HUDEP-2 (cell line): ENCODE results near the gene C10orf95.
"Not testable (repeated sequence)": the region's sequence is repeated elsewhere in the genome, so short reads cannot be mapped to it uniquely, and the experiment has no call there.

ENCODE experiments used
- DNase-seq, 76 experiments: peaks; one replicate each; lab custom pipeline; 2025; ENCODE audit not compliant: unreplicated experiment in 76 of 76; lab: John Stamatoyannopoulos, UW

C10orf95 gene, protein sequence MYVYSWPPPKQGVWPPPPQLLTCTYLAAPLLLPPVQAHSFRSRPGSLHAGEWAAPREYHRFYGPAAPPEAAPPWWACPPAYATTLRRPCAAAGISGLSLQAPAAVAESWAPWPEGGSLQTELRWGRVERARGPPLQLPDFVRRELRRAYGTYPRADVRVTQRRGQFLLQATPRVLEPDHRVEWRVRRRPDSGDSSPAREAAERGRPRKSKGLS

GRCh38 chr10:102451105-102451969 is at the start of gene C10orf95:
TSS of gene C10orf95 (minus strand) at chr10:102451543. CDS start at chr10:102451093, 450 bp downstream.
- DNase-seq, result no peak

DNA sequence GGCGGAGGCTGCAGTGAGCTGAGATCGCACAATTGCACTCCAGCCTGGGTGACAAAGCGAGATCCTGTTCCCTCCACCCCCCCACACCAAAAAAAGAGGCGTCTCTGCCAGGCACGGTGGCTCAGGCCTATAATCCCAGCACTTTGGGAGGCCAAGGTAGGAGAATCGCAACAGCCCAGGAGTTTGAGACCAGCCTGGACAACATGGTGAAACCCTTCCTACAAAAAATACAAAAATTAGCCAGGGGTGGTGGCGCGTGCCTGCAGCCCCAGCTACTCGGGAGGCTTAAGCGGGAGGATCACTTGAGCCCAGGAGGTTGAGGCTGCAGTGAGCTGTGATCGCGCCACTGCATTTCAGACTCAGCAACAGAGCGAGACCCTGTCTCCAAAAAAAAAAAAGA is 49.3 kb upstream of the C10orf95 start:
- not testable (repeated sequence) for DNase-seq

GRCh38 chr10:102499356-102499755 is 48.0 kb upstream of the C10orf95 start:
- no peak for DNase-seq

DNA sequence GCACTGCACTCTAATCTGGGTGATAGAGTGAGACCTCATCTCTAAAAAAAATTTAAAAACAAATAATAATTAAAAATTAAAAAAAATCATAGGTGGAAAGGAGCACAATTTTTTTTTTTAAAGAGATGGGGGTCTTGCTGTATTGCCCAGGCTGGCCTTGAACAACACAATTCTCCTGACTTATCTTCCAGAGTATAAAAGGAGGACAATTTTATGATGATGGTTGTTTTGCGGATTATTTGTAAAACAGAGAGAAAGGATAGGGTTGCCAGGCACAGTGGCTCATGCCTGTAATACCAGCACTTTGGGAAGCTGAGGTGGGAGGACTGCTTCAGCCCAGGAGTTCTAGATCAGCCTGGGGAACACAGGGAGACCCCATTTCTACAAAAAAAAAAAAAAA is 46.2 kb upstream of the C10orf95 start:
- no peak for DNase-seq

GRCh38 chr10:102493771-102494170 is 42.4 kb upstream of the C10orf95 start:
- no peak for DNase-seq

- DNase-seq, result peak in 1 of 76 experiments; percentile 8
Observed at GRCh38 chr10:102492983-102493382, 41.6 kb upstream of the C10orf95 start.

GRCh38 chr10:102492344-102492939 is 41.1 kb upstream of the C10orf95 start:
- no peak for DNase-seq

DNA sequence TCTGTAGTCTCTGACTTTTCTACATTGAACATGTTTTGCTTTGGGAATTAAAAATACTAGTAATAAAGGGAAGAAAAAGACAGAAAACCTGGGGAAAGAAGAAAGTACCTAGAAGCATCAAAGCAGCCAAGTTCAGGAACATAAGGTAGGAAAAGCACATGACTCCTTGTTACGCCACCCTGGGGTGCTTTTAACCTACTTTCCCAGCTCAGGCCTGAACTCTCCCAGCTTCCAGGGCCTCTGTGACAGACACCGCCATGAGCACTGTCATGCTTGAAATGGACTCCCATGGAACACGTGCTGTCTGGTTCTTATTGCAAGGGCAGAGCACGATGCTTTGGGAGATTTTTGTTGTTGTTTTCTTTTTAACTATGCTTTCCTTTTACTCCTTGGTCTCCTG is 39.8 kb upstream of the C10orf95 start:
- DNase-seq, result no peak

DNA sequence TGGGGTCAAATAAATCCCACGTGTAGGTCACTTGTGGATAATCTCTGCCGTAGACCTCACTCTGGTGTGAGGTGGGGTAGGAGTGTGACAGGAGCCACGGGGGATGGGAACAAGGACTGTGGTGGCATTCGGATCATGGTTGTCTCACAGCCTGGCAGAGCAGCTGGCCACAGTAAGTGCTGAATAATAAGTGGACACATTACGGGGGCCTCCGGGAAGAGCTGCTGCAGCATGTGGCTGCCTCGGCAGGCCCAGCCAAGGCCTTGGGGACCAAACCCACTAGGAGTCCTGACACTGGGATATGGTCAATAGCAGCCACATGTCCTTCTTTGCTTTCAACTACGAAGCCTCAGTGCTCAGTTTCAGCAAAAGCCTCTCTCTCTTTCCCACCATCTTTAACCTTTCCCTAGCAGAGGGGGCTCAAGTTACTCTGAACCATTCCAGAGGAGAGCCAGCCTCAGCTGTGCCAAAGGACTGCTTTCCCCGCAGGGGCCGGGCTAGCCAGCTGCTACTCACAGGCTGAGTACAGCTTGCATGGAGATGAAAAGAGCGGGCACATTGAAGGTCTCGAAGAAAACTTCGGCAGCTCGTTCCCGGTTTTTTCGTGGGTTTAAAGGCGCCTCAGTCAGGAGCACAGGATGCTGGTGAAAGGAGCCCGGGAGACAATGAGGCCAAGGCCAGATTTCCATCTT is 33.9 kb upstream of the C10orf95 start:
- DNase-seq, result no peak

DNA sequence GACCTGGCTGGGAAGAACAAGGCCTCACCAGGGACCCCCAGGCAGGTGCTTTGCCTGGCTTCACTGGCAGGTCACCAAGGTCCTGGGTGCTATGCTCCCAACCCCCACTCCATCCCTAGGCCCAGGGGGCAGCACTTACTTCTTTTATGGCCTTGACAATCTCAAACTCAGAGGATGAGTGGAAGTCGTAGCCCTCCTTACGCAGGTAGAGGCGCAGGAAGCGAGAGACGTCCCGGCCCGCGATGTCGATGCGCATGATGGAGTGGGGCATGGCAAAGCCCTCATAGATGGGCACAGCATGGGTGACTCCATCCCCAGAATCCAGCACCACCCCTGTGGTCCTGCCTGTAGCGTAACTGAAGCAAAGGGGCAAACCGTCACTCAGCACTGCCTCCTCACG is 32.7 kb upstream of the C10orf95 start:
- no peak for DNase-seq

GRCh38 chr10:102480396-102480795 is 29.1 kb upstream of the C10orf95 start:
- DNase-seq, result no peak

DNA sequence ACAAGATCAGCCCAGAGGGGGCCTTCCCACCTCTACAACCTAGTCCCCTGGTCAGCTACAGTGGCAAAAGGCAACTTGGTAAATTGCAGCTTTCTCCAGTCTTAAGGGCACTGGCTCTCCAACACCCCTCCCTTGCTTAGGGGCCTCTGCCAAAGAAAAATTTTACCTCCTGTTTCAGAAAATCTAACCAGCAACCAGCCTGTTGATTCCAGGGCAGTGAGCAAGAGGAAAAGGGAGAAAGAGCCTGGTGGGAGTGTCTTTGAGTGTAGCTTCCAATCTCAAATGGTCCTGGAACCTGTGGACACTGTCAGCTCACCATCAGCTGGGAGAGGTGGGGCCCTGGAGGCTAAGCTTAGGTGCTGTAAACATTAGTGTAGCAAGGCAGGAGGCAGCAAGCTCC is 28.3 kb upstream of the C10orf95 start:
- no peak for DNase-seq

GRCh38 chr10:102476466-102477141 is 25.3 kb upstream of the C10orf95 start:
- DNase-seq, result no peak

DNA sequence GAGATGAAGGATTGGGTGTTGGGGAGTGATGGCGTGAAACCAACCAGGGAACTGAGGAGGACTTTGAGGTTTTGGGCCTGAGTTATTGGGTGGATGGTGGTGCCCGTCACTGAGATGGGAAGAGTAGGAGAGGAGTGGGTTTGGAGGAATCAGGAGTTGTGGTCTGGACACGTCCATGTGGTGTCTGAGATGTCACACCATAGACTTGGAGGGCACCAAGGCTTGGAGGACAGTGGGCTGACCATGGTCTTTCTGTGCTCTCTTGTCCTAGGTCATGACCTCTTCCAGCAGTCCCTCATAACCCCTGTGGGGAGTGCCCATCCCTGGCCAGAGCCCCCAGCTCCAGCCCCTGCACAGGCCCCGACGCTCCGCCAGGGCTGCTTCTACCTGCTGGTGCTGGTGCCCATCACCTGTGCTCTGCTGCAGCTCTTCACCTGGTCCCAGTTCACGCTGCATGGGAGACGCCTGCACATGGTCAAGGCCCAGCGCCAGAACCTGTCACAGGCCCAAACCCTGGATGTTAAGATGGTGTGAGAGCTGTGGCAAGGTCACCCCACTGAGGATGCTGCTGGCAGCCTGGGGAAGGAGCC is 24.2 kb upstream of the C10orf95 start:
- DNase-seq, result no peak

GRCh38 chr10:102473445-102474331 is 22.3 kb upstream of the C10orf95 start:
- DNase-seq, result no peak

GRCh38 chr10:102470579-102471546 is 19.5 kb upstream of the C10orf95 start:
- DNase-seq, result no peak

DNA sequence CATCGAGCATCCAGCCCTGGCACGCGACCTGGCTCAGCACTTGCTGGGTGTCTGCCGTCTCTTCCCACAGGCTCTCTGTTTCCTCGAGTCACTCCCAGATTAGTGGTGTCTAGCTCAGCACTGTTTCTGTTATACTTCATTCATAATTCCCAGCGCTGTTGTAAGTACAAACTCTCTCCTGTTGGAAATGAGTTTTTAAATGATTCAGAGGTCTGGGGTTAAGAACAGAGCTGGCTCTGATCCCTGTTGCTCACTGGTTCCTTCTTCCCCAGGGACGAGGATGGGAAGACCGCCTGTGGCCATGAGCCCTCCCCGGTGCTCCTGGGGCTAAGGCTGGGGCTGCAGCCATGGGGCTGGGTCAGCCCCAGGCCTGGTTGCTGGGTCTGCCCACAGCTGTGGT is 17.3 kb upstream of the C10orf95 start:
- no peak for DNase-seq

DNA sequence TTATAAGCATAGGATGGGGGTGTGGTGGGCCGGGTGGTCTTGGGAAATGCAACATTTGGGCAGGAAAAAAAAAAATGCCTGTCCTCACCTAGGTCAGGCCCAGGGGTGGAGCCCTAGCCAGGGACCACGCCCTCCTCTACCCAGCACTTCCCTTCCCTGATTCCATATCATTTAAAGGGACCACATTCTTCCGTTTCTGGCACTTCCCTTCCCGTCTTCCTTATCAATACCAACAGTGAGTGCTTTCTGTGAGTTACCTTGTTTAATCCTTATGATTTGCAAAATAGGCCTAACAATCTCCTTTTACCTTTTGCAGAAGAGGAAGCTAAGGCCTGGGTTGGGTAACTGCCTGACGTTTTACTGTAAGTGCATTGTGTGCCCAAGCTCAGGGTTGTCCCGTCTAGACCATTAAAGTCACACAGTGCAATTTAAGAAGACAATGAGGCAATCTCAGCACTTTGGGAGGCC is 16.7 kb upstream of the C10orf95 start:
- peak in 11 of 76 experiments; percentile 6 to 23 (median 11) for DNase-seq
